K562 (cell line): ENCODE data around the gene TRPM4. TPM values are rescaled to one million over a fixed set of nuclear protein-coding genes. Genes with fewer than 3 reads are reported as not detected.

ENCODE experiments used
- ATF7 ChIP-seq: fragments of 450-650 bp; IDR thresholded peaks from 2 replicates; pipeline ENCODE4 v1.7.1; 2014; ENCODE audit warnings: mild to moderate bottlenecking, moderate library complexity
- CBX3 ChIP-seq, 2 experiments: IDR thresholded peaks; 1 replicate in 1 of 2; 2 replicates in 1 of 2; pipeline ENCODE4 v1.6.1; 2012; ENCODE audit warnings: inconsistent platforms in 2 of 2, low read length in 2 of 2, borderline replicate concordance in 1 of 2, control low read depth in 1 of 2
- HMGN3 ChIP-seq: IDR thresholded peaks from 2 replicates; pipeline ENCODE4 v1.6.1; 2011; ENCODE audit warnings: borderline replicate concordance, low read depth, mild to moderate bottlenecking, mixed read lengths, low read length; ENCODE audit not compliant: insufficient read length; ENCODE audit errors: extremely low read depth
- KDM4B ChIP-seq, 2 experiments: fragments of 450-650 bp in 1 of 2; sonication (generic) in 1 of 2; IDR thresholded peaks; 2 replicates each; pipeline ENCODE4 v1.6.1; 2016 to 2017; ENCODE audit warnings: borderline replicate concordance in 2 of 2, antibody characterized with exemption in 1 of 2, low read depth in 1 of 2, mild to moderate bottlenecking in 1 of 2
- RBFOX2 ChIP-seq: fragments of 200-400 bp; formaldehyde crosslinking; IDR thresholded peaks from 2 replicates; pipeline ENCODE4 v1.6.1; 2017; ENCODE audit warnings: low read depth, mild to moderate bottlenecking, low read length, moderate library complexity
- SRF ChIP-seq, 2 experiments: fragments of 250-450, 450-650 bp in 1 of 2; sonication (Bioruptor Pico) in 1 of 2; sonication (generic) in 1 of 2; formaldehyde crosslinking; IDR thresholded peaks; 2 replicates each; pipeline versions ENCODE4 v1.5.0 to v1.5.1; 2020 to 2022; ENCODE audit warnings: mild to moderate bottlenecking in 1 of 2, missing genetic modification reagents in 1 of 2
- SUPT5H ChIP-seq: fragments of 450-650 bp; IDR thresholded peaks from 2 replicates; pipeline ENCODE4 v1.6.1; 2016
- TFAM ChIP-seq: fragments of 250-450 bp; sonication (Bioruptor Pico); conservative IDR thresholded peaks from 2 replicates; pipeline ENCODE4 v1.5.0; 2021; ENCODE audit warnings: mild to moderate bottlenecking, moderate library complexity
- ZC3H8 ChIP-seq: fragments of 450-650 bp; IDR thresholded peaks from 2 replicates; pipeline ENCODE4 v1.6.1; 2017
- ZNF263 ChIP-seq: sonication (generic); formaldehyde crosslinking; IDR thresholded peaks from 2 replicates; pipeline ENCODE4 v1.8.0; 2022; ENCODE audit warnings: mild to moderate bottlenecking, missing genetic modification reagents, borderline replicate concordance
- polyA plus RNA-seq, 8 experiments: library from polyadenylated mRNA; depleted of rRNA in 4 of 8; stranded (reverse) in 5 of 8; unstranded in 3 of 8; fragments of >200 nt; fragmentation: Nextera tagmentation in 2 of 8; fragmentation: Illumina TruSeq in 1 of 8; extraction: Ambion mirVana in 2 of 8; extraction: Trizol in 1 of 8; gene quantifications; 2 replicates each; pipeline versions ENCODE4 v1.2.1 to v1.2.3, GENCODE V29; 2011 to 2014; ENCODE audit warnings: inconsistent platforms in 1 of 8, missing spikeins in 1 of 8
- total RNA-seq, 7 experiments: library from RNA; depleted of rRNA in 6 of 7; stranded (reverse); fragments of >200 nt in 6 of 7; fragmentation: Illumina TruSeq in 2 of 7; extraction: Trizol in 2 of 7; gene quantifications; 2 replicates each; pipeline versions ENCODE4 v1.2.1 to v1.2.3, GENCODE V29; 2011 to 2021; ENCODE audit warnings: low replicate concordance in 1 of 7
- TF ChIP-seq, protein P1 (sequence below): fragments of 450-650 bp; IDR thresholded peaks from 2 replicates; pipeline ENCODE4 v1.6.1; 2016; ENCODE audit warnings: mild to moderate bottlenecking, moderate library complexity
- TF ChIP-seq, protein P2 (sequence below): fragments of 250-450 bp; sonication (Bioruptor Pico); IDR thresholded peaks from 2 replicates; pipeline ENCODE4 v1.9.0; 2021; ENCODE audit warnings: mild to moderate bottlenecking, inconsistent platforms
- TF ChIP-seq, protein P3 (sequence below), 2 experiments: fragments of 450-650 bp in 1 of 2; sonication (generic) in 1 of 2; formaldehyde crosslinking; conservative IDR thresholded peaks; 2 replicates each; pipeline versions ENCODE4 v1.4.0 to v1.8.1; 2020 to 2022; ENCODE audit warnings: mild to moderate bottlenecking in 1 of 2, missing genetic modification reagents in 1 of 2

The TRPM4 gene
- total and polyA plus RNA-seq, 9 of the 15 experiments (the other 6 are each of a cell fraction or from before 2014, with no cell fraction given): 6.5 to 45.4 (median 15.2) TPM

DNA sequence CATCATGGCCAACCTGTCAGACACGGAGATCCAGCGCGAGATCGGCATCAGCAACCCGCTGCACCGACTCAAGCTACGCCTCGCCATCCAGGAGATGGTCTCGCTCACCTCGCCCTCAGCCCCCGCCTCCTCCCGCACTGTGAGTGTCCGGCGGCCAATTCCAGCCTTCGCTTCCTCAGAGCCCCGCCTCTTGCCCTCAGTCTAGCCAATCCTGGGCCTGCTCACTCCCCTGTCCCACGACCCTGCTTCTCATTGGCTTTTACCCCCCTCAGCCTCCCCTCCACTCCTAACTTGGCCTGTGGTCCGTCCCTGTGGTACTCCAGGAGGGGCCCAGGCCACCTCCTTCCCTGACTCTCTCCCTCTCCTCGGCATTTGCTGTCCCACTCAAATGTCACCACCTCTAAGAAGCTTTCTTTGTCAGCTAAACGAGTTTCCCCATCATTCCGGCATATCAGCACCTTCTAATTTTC is 14.7 kb upstream of the TRPM4 start (continued):
- TF ChIP-seq TFAM (CRISPR knock-in tag) (no peak), ZC3H8 (no peak), CBX3 (IDR thresholded peaks at IDR 0.05; ENCODE audit: borderline replicate concordance in 1 of 2, low read length in 2 of 2) (no peak), HMGN3 (peak; percentile 56), SRF (CRISPR knock-in tag; IDR thresholded peaks at IDR 0.05) (peak in 1 of 2 experiments; percentile 66; a peak in 2 of 4 replicates), ZNF263 (CRISPR knock-in tag) (no peak), RBFOX2 (0 out of 2 replicates have a peak, but pooled peaks have one; percentile 35), KDM4B (IDR thresholded peaks at IDR 0.05; ENCODE audit: borderline replicate concordance in 2 of 2, low read depth in 1 of 2) (0 out of 4 replicates have a peak, but pooled peaks of 1 of the 2 experiments have one; percentile 39), ATF7 (0 out of 2 replicates have a peak, but pooled peaks have one; percentile 62), SUPT5H (peak; percentile 61)
- TF ChIP-seq, protein P1, sequence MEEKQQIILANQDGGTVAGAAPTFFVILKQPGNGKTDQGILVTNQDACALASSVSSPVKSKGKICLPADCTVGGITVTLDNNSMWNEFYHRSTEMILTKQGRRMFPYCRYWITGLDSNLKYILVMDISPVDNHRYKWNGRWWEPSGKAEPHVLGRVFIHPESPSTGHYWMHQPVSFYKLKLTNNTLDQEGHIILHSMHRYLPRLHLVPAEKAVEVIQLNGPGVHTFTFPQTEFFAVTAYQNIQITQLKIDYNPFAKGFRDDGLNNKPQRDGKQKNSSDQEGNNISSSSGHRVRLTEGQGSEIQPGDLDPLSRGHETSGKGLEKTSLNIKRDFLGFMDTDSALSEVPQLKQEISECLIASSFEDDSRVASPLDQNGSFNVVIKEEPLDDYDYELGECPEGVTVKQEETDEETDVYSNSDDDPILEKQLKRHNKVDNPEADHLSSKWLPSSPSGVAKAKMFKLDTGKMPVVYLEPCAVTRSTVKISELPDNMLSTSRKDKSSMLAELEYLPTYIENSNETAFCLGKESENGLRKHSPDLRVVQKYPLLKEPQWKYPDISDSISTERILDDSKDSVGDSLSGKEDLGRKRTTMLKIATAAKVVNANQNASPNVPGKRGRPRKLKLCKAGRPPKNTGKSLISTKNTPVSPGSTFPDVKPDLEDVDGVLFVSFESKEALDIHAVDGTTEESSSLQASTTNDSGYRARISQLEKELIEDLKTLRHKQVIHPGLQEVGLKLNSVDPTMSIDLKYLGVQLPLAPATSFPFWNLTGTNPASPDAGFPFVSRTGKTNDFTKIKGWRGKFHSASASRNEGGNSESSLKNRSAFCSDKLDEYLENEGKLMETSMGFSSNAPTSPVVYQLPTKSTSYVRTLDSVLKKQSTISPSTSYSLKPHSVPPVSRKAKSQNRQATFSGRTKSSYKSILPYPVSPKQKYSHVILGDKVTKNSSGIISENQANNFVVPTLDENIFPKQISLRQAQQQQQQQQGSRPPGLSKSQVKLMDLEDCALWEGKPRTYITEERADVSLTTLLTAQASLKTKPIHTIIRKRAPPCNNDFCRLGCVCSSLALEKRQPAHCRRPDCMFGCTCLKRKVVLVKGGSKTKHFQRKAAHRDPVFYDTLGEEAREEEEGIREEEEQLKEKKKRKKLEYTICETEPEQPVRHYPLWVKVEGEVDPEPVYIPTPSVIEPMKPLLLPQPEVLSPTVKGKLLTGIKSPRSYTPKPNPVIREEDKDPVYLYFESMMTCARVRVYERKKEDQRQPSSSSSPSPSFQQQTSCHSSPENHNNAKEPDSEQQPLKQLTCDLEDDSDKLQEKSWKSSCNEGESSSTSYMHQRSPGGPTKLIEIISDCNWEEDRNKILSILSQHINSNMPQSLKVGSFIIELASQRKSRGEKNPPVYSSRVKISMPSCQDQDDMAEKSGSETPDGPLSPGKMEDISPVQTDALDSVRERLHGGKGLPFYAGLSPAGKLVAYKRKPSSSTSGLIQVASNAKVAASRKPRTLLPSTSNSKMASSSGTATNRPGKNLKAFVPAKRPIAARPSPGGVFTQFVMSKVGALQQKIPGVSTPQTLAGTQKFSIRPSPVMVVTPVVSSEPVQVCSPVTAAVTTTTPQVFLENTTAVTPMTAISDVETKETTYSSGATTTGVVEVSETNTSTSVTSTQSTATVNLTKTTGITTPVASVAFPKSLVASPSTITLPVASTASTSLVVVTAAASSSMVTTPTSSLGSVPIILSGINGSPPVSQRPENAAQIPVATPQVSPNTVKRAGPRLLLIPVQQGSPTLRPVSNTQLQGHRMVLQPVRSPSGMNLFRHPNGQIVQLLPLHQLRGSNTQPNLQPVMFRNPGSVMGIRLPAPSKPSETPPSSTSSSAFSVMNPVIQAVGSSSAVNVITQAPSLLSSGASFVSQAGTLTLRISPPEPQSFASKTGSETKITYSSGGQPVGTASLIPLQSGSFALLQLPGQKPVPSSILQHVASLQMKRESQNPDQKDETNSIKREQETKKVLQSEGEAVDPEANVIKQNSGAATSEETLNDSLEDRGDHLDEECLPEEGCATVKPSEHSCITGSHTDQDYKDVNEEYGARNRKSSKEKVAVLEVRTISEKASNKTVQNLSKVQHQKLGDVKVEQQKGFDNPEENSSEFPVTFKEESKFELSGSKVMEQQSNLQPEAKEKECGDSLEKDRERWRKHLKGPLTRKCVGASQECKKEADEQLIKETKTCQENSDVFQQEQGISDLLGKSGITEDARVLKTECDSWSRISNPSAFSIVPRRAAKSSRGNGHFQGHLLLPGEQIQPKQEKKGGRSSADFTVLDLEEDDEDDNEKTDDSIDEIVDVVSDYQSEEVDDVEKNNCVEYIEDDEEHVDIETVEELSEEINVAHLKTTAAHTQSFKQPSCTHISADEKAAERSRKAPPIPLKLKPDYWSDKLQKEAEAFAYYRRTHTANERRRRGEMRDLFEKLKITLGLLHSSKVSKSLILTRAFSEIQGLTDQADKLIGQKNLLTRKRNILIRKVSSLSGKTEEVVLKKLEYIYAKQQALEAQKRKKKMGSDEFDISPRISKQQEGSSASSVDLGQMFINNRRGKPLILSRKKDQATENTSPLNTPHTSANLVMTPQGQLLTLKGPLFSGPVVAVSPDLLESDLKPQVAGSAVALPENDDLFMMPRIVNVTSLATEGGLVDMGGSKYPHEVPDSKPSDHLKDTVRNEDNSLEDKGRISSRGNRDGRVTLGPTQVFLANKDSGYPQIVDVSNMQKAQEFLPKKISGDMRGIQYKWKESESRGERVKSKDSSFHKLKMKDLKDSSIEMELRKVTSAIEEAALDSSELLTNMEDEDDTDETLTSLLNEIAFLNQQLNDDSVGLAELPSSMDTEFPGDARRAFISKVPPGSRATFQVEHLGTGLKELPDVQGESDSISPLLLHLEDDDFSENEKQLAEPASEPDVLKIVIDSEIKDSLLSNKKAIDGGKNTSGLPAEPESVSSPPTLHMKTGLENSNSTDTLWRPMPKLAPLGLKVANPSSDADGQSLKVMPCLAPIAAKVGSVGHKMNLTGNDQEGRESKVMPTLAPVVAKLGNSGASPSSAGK: no peak
- TF ChIP-seq, protein P2, sequence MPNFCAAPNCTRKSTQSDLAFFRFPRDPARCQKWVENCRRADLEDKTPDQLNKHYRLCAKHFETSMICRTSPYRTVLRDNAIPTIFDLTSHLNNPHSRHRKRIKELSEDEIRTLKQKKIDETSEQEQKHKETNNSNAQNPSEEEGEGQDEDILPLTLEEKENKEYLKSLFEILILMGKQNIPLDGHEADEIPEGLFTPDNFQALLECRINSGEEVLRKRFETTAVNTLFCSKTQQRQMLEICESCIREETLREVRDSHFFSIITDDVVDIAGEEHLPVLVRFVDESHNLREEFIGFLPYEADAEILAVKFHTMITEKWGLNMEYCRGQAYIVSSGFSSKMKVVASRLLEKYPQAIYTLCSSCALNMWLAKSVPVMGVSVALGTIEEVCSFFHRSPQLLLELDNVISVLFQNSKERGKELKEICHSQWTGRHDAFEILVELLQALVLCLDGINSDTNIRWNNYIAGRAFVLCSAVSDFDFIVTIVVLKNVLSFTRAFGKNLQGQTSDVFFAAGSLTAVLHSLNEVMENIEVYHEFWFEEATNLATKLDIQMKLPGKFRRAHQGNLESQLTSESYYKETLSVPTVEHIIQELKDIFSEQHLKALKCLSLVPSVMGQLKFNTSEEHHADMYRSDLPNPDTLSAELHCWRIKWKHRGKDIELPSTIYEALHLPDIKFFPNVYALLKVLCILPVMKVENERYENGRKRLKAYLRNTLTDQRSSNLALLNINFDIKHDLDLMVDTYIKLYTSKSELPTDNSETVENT (CRISPR knock-in tag): no peak
- TF ChIP-seq, protein P3, sequence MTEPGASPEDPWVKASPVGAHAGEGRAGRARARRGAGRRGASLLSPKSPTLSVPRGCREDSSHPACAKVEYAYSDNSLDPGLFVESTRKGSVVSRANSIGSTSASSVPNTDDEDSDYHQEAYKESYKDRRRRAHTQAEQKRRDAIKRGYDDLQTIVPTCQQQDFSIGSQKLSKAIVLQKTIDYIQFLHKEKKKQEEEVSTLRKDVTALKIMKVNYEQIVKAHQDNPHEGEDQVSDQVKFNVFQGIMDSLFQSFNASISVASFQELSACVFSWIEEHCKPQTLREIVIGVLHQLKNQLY (CRISPR knock-in tag; conservative IDR thresholded peaks at IDR 0.05): no peak
